Measurements from ENCODE around the gene NEGR1.

NEGR1 gene

DNA sequence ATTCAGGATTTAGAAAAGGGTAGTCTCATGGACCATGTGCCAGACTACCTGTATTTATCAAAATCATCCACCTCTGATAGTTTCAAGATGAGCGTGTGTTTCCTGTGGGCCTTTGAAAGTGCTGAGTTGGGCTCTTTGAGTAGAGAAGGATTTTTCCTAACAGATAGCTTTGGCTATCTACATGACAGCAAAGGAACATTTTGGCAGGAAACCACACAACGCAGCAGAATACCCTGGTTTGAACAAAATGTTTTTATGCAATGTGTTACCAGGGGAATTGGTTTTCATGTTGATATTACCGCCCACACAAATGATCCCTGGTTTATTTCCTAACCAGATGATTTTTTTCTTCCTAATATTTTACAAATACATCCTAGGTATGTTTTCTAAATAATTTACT is 431.4 kb downstream of the NEGR1 start:
- TF ChIP-seq, protein P1, sequence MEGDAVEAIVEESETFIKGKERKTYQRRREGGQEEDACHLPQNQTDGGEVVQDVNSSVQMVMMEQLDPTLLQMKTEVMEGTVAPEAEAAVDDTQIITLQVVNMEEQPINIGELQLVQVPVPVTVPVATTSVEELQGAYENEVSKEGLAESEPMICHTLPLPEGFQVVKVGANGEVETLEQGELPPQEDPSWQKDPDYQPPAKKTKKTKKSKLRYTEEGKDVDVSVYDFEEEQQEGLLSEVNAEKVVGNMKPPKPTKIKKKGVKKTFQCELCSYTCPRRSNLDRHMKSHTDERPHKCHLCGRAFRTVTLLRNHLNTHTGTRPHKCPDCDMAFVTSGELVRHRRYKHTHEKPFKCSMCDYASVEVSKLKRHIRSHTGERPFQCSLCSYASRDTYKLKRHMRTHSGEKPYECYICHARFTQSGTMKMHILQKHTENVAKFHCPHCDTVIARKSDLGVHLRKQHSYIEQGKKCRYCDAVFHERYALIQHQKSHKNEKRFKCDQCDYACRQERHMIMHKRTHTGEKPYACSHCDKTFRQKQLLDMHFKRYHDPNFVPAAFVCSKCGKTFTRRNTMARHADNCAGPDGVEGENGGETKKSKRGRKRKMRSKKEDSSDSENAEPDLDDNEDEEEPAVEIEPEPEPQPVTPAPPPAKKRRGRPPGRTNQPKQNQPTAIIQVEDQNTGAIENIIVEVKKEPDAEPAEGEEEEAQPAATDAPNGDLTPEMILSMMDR (IDR thresholded peaks at IDR 0.05; ENCODE audit: low read depth, low read length) = no peak
- peak; percentile 46 for DNase-seq (ENCODE audit: low read depth, low spot score)

GRCh38 chr1:71850515-71850914 is 431.8 kb downstream of the NEGR1 start:
- DNase-seq (ENCODE audit: low read depth, low spot score) = no peak
- in situ Hi-C loops (cut with HindIII; ENCODE audit: low sequenced_read_pairs) = no loop called here
- TF ChIP-seq, protein P1 (IDR thresholded peaks at IDR 0.05; ENCODE audit: low read depth, low read length) = no peak
- no peak overlapping the region for H3K4me3 ChIP-seq (ENCODE audit: low read depth, low read length)

More for the DNA sequence above, 431.4 kb downstream of the NEGR1 start:
- no peak overlapping the region for H3K4me3 ChIP-seq (ENCODE audit: low read depth, low read length)
- in situ Hi-C loops (cut with HindIII; ENCODE audit: low sequenced_read_pairs) = no loop called here

DNA sequence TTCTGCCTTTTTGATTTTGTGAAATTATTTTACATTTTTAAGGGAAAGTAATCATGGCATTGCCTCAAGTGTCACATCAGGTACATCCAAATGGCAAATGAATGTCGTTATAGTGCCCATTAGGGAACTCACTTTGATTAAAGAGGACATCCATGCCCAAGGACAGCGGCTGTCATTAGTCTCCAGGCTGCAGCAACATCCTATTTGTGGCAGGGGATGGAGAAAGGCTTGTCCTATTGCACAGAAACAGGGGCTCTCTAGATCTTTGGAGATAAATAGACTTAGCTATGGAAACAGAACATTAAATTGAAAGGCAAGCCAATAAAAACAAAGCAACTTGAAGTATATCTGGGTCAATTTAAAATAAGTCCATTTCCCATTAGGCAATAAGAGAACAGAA is 439.3 kb downstream of the NEGR1 start:
- DNase-seq (ENCODE audit: low read depth, low spot score) = no peak
- no peak overlapping the region for H3K4me3 ChIP-seq (ENCODE audit: low read depth, low read length)
- in situ Hi-C loops (cut with HindIII; ENCODE audit: low sequenced_read_pairs) = no loop called here
- TF ChIP-seq, protein P1 (IDR thresholded peaks at IDR 0.05; ENCODE audit: low read depth, low read length) = no peak

GRCh38 chr1:71839876-71840275 is 442.5 kb downstream of the NEGR1 start:
- in situ Hi-C loops (cut with HindIII; ENCODE audit: low sequenced_read_pairs) = no loop called here
- TF ChIP-seq, protein P1 (IDR thresholded peaks at IDR 0.05; ENCODE audit: low read depth, low read length) = no peak
- DNase-seq (ENCODE audit: low read depth, low spot score) = no peak
- no peak overlapping the region for H3K4me3 ChIP-seq (ENCODE audit: low read depth, low read length)

DNA sequence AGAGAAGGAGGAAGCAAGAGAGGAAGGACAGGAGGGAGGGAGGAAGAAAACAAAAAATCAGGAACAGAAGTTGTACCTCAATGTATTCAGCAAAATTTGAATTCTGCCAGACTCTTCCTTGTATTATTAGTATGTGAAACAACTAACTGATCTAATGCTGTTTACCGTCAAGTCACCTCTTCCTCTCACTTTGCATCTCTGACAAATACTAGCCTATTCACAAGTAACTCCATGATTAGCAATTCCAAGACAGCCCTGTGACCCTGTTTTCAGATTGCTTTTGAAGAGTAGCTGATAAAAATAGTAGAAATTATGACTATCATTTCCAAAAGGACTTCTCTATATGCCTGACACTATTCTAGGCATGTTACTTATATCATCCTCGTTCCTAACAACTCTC is 445.4 kb downstream of the NEGR1 start:
- no peak overlapping the region for H3K4me3 ChIP-seq (ENCODE audit: low read depth, low read length)
- no peak for DNase-seq (ENCODE audit: low read depth, low spot score)
- TF ChIP-seq, protein P1 (IDR thresholded peaks at IDR 0.05; ENCODE audit: low read depth, low read length) = no peak
- in situ Hi-C loops (cut with HindIII; ENCODE audit: low sequenced_read_pairs) = no loop called here

DNA sequence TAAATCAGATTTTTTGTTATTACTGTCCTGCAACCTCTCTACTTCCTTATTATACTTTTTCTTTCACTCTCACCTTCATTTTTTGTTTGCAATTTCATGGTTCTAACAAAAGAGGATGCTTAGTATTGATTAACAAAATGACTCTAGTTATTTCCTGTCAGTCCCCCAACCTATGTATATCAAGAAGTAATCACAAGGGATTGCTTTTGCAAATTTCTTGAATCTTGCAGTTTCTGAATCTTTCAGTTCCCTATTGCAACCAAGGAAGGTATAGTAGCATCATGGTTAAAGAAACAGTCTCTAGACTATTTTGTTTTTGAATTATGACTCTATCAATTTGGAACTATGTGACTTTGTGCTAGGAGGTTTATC is 446.9 kb downstream of the NEGR1 start:
- DNase-seq (ENCODE audit: low read depth, low spot score) = no peak
- TF ChIP-seq, protein P1 (IDR thresholded peaks at IDR 0.05; ENCODE audit: low read depth, low read length) = no peak
- in situ Hi-C loops (cut with HindIII; ENCODE audit: low sequenced_read_pairs) = no loop called here
- no peak overlapping the region for H3K4me3 ChIP-seq (ENCODE audit: low read depth, low read length)
